IgD-negative memory B cell (primary cell): Measurements from ENCODE around the gene CBX7. TPM values are rescaled to one million over a fixed set of nuclear protein-coding genes. Genes with fewer than 3 reads are reported as not detected.

Experiments
- H3K27ac Mint-ChIP-seq, 3 donors: one replicate each; pipeline ENCODE4 v1.8.0; 2020 to 2022; ENCODE audit warnings: mild to moderate bottlenecking in 3 of 3, mixed read lengths in 3 of 3, moderate library complexity in 1 of 3
- H3K27me3 Mint-ChIP-seq: one replicate; pipeline ENCODE4 v1.8.0; 2021; ENCODE audit warnings: mixed read lengths
- H3K36me3 Mint-ChIP-seq: one replicate; pipeline ENCODE4 v1.8.0; 2020; ENCODE audit warnings: mild to moderate bottlenecking, mixed read lengths
- H3K4me1 Mint-ChIP-seq, 3 donors: one replicate each; pipeline ENCODE4 v1.8.0; 2020 to 2022; ENCODE audit warnings: mixed read lengths in 3 of 3, mild to moderate bottlenecking in 1 of 3
- H3K4me3 Mint-ChIP-seq, 4 donors: one replicate each; pipeline ENCODE4 v1.8.0; 2020 to 2022; ENCODE audit warnings: mild to moderate bottlenecking in 4 of 4, mixed read lengths in 4 of 4, moderate library complexity in 3 of 4
- H3K9me3 Mint-ChIP-seq, 3 donors: one replicate each; pipeline ENCODE4 v1.8.0; 2020 to 2021; ENCODE audit warnings: mixed read lengths in 3 of 3, mild to moderate bottlenecking in 1 of 3
- polyA plus RNA-seq: library from polyadenylated mRNA; unstranded; fragments of 300-500 nt; fragmentation: Illumina TruSeq; gene quantifications from one replicate; pipeline ENCODE4 v1.2.3, GENCODE V29; 2021

Gene CBX7
- 35.4 TPM for polyA plus RNA-seq

- H3K27ac Mint-ChIP-seq, result peak within 1 kb of the TSS; percentile 97 to 99 (median 98)
- H3K9me3 Mint-ChIP-seq, result no peaks in the 10 kb centered on the region
- no peaks in the 10 kb centered on the region for H3K36me3 Mint-ChIP-seq
- peaks cover 28 to 38% (median 29%) of the 10 kb centered on the region in 3 donors for H3K4me1 Mint-ChIP-seq
- peak within 1 kb of the TSS; percentile 84 to 94 (median 92) for H3K4me3 Mint-ChIP-seq
- peaks cover 13% of the 10 kb centered on the region for H3K27me3 Mint-ChIP-seq
These were observed at the start of gene CBX7 for GRCh38 chr22:39152511-39153219. Gene CBX7 (minus strand): TSS chr22:39152680. CDS start chr22:39152444, 236 bp downstream.

GRCh38 chr22:39197578-39197977 lies 45.1 kb upstream of the CBX7 start:
- peaks cover 5% of the 10 kb centered on the region for H3K27me3 Mint-ChIP-seq
- peaks cover 0 to 4% (median 3%) of the 10 kb centered on the region in 3 donors for H3K9me3 Mint-ChIP-seq
- H3K4me1 Mint-ChIP-seq, result peaks cover 0 to 16% (median 4%) of the 10 kb centered on the region in 3 donors
- peak overlapping the region in 2 of 4 donors; percentile 7 to 48 for H3K4me3 Mint-ChIP-seq
- peaks cover 2% of the 10 kb centered on the region for H3K36me3 Mint-ChIP-seq
- peak overlapping the region in 2 of 3 donors; percentile 34 to 36 for H3K27ac Mint-ChIP-seq

- H3K36me3 Mint-ChIP-seq, result peaks cover 2% of the 10 kb centered on the region
- H3K4me1 Mint-ChIP-seq, result peaks cover 0 to 16% (median 4%) of the 10 kb centered on the region in 3 donors
- H3K27ac Mint-ChIP-seq, result no peak overlapping the region
- H3K4me3 Mint-ChIP-seq, result no peak overlapping the region
- peaks cover 0 to 4% (median 3%) of the 10 kb centered on the region in 3 donors for H3K9me3 Mint-ChIP-seq
- peaks cover 10% of the 10 kb centered on the region for H3K27me3 Mint-ChIP-seq
These were observed 41.6 kb upstream of the CBX7 start for GRCh38 chr22:39194098-39194497.

GRCh38 chr22:39188809-39189208 lies 36.3 kb upstream of the CBX7 start:
- peaks cover 0 to 7% (median 0%) of the 10 kb centered on the region in 3 donors for H3K9me3 Mint-ChIP-seq
- H3K27ac Mint-ChIP-seq, result no peak overlapping the region
- peaks cover 12% of the 10 kb centered on the region for H3K27me3 Mint-ChIP-seq
- H3K4me1 Mint-ChIP-seq, result no peaks in the 10 kb centered on the region
- no peaks in the 10 kb centered on the region for H3K36me3 Mint-ChIP-seq
- peak overlapping the region in 1 of 4 donors; percentile 54 for H3K4me3 Mint-ChIP-seq

GRCh38 chr22:39185601-39186012 lies 33.1 kb upstream of the CBX7 start:
- Mint-ChIP-seq H3K4me3 (no peak overlapping the region), H3K9me3 (peaks cover 0 to 13% (median 6%) of the 10 kb centered on the region in 3 donors), H3K36me3 (no peaks in the 10 kb centered on the region), H3K4me1 (no peaks in the 10 kb centered on the region), H3K27ac (peak overlapping the region in 1 of 3 donors; percentile 71), H3K27me3 (peaks cover 13% of the 10 kb centered on the region)

GRCh38 chr22:39184586-39185577 lies 32.4 kb upstream of the CBX7 start:
- H3K27ac Mint-ChIP-seq, result no peak overlapping the region
- H3K27me3 Mint-ChIP-seq, result peaks cover 12% of the 10 kb centered on the region
- H3K4me1 Mint-ChIP-seq, result no peaks in the 10 kb centered on the region
- H3K9me3 Mint-ChIP-seq, result peaks cover 0 to 13% (median 6%) of the 10 kb centered on the region in 3 donors
- H3K36me3 Mint-ChIP-seq, result no peaks in the 10 kb centered on the region
- no peak overlapping the region for H3K4me3 Mint-ChIP-seq

- Mint-ChIP-seq H3K36me3 (no peaks in the 10 kb centered on the region), H3K4me3 (no peak overlapping the region), H3K9me3 (peaks cover 0 to 13% (median 6%) of the 10 kb centered on the region in 3 donors), H3K27ac (no peak overlapping the region), H3K27me3 (peaks cover 8% of the 10 kb centered on the region), H3K4me1 (peaks cover 0 to under 1% (median 0%) of the 10 kb centered on the region in 3 donors)
These were observed 31.6 kb upstream of the CBX7 start for GRCh38 chr22:39183991-39184585.

- no peak overlapping the region for H3K4me3 Mint-ChIP-seq
- no peaks in the 10 kb centered on the region for H3K36me3 Mint-ChIP-seq
- H3K9me3 Mint-ChIP-seq, result peaks cover 0 to 13% (median 6%) of the 10 kb centered on the region in 3 donors
- peaks cover 0 to 4% (median 0%) of the 10 kb centered on the region in 3 donors for H3K4me1 Mint-ChIP-seq
- no peak overlapping the region for H3K27ac Mint-ChIP-seq
- peaks cover 8% of the 10 kb centered on the region for H3K27me3 Mint-ChIP-seq
These were observed 30.1 kb upstream of the CBX7 start for GRCh38 chr22:39182478-39183030.

- Mint-ChIP-seq H3K27me3 (peaks cover 8% of the 10 kb centered on the region), H3K4me3 (no peak overlapping the region), H3K27ac (no peak overlapping the region), H3K4me1 (peaks cover 0 to 4% (median 0%) of the 10 kb centered on the region in 3 donors), H3K36me3 (no peaks in the 10 kb centered on the region), H3K9me3 (peaks cover 0 to 13% (median 6%) of the 10 kb centered on the region in 3 donors)
These were observed 29.3 kb upstream of the CBX7 start for GRCh38 chr22:39181778-39182177.

GRCh38 chr22:39181356-39181755 lies 28.9 kb upstream of the CBX7 start:
- H3K36me3 Mint-ChIP-seq, result no peaks in the 10 kb centered on the region
- peaks cover 0 to 10% (median 6%) of the 10 kb centered on the region in 3 donors for H3K9me3 Mint-ChIP-seq
- H3K4me1 Mint-ChIP-seq, result peaks cover 0 to 4% (median 0%) of the 10 kb centered on the region in 3 donors
- H3K27me3 Mint-ChIP-seq, result peaks cover 8% of the 10 kb centered on the region
- H3K27ac Mint-ChIP-seq, result no peak overlapping the region
- no peak overlapping the region for H3K4me3 Mint-ChIP-seq

GRCh38 chr22:39179841-39180335 lies 27.4 kb upstream of the CBX7 start:
- Mint-ChIP-seq H3K27ac (no peak overlapping the region), H3K4me3 (peak overlapping the region in 1 of 4 donors; percentile 60), H3K4me1 (peaks cover 0 to 4% (median 0%) of the 10 kb centered on the region in 3 donors), H3K9me3 (peaks cover 0 to 6% (median 6%) of the 10 kb centered on the region in 3 donors), H3K27me3 (peaks cover 7% of the 10 kb centered on the region), H3K36me3 (no peaks in the 10 kb centered on the region)

- no peaks in the 10 kb centered on the region for H3K36me3 Mint-ChIP-seq
- peaks cover 7% of the 10 kb centered on the region for H3K27me3 Mint-ChIP-seq
- peak overlapping the region in 1 of 3 donors; percentile 55 for H3K27ac Mint-ChIP-seq
- H3K4me1 Mint-ChIP-seq, result peaks cover 4 to 9% (median 4%) of the 10 kb centered on the region in 3 donors
- peaks cover 0 to 6% (median 6%) of the 10 kb centered on the region in 3 donors for H3K9me3 Mint-ChIP-seq
- peak overlapping the region in 1 of 4 donors; percentile 60 for H3K4me3 Mint-ChIP-seq
These were observed 26.9 kb upstream of the CBX7 start for GRCh38 chr22:39179401-39179827.

- H3K36me3 Mint-ChIP-seq, result peaks cover 2% of the 10 kb centered on the region
- peaks cover 10 to 14% (median 11%) of the 10 kb centered on the region in 3 donors for H3K4me1 Mint-ChIP-seq
- H3K9me3 Mint-ChIP-seq, result peaks cover 0 to 6% (median 6%) of the 10 kb centered on the region in 3 donors
- H3K4me3 Mint-ChIP-seq, result no peak overlapping the region
- peaks cover 5% of the 10 kb centered on the region for H3K27me3 Mint-ChIP-seq
- peak overlapping the region in 2 of 3 donors; percentile 22 to 23 for H3K27ac Mint-ChIP-seq
These were observed 26.0 kb upstream of the CBX7 start for GRCh38 chr22:39178206-39179111.
